Activated CD4-positive, alpha-beta T cell treated with anti-CD3 and anti-CD28 coated beads for 36 hours (primary cell): ENCODE data around the gene C1orf174. TPM values are rescaled to one million over a fixed set of nuclear protein-coding genes. Genes with fewer than 3 reads are reported as not detected.

Source experiments
- ATAC-seq: fragments of 200-7000 bp; cut with Tn5 transposase; one replicate; pipeline ENCODE4 v1.10.0; 2021; ENCODE audit warnings: mild to moderate bottlenecking, moderate library complexity
- CTCF ChIA-PET: fragments of 350-600 bp; sonication (Branson Sonifier 250); formaldehyde crosslinking; loops from one replicate; lab custom pipeline; 2021; ENCODE audit warnings: antibody characterized with exemption; lab: Charles Lee
- POLR2A ChIA-PET: fragments of 350-600 bp; sonication (Branson Sonifier 250); formaldehyde crosslinking; loops from one replicate; lab custom pipeline; 2021; ENCODE audit warnings: antibody characterized with exemption, inconsistent platforms; lab: Charles Lee
- DNase-seq: peaks from one replicate; pipeline ENCODE4 v3.0.0-alpha.2; 2020
- H3K27ac Mint-ChIP-seq: one replicate; pipeline ENCODE4 v1.8.0; 2021; ENCODE audit warnings: mixed read lengths
- H3K27me3 Mint-ChIP-seq: one replicate; pipeline ENCODE4 v1.8.0; 2021; ENCODE audit warnings: mixed read lengths
- H3K36me3 Mint-ChIP-seq: one replicate; pipeline ENCODE4 v1.8.0; 2021; ENCODE audit warnings: low read depth, mixed read lengths
- H3K4me1 Mint-ChIP-seq: one replicate; pipeline ENCODE4 v1.8.0; 2021; ENCODE audit warnings: mixed read lengths
- H3K4me3 Mint-ChIP-seq: one replicate; pipeline ENCODE4 v1.8.0; 2021; ENCODE audit warnings: mild to moderate bottlenecking, moderate library complexity, mixed read lengths
- H3K9me3 Mint-ChIP-seq: one replicate; pipeline ENCODE4 v1.8.0; 2021; ENCODE audit warnings: low read depth, mixed read lengths
- intact Hi-C, 2 experiments: fragments of 100-400 bp; cut with DNase I in 1 of 2; cut with micrococcal nuclease in 1 of 2; formaldehyde crosslinking; loops; one replicate each; pipeline versions ENCODE4 v1.14.2 to v1.15.1; 2022 to 2024; cut with DNase I, micrococcal nuclease
- total RNA-seq, 2 experiments: library from RNA; stranded (reverse); gene quantifications; one replicate each; pipeline ENCODE4 v1.2.3, GENCODE V29; 2021

C1orf174 gene
- total RNA-seq, 2 experiments from 2014 or later: 39.8 to 49.4 TPM

- H3K4me3 Mint-ChIP-seq: peak within 1 kb of the TSS; percentile 95
- no peaks in the 10 kb centered on the region for H3K27me3 Mint-ChIP-seq
- ChIA-PET POLR2A (interaction anchor here (1.1 to 1.7 kb wide), 2 partner anchors 43 to 61 kb away, joined by 4 read pairs; partner anchors contain the start of genes C1orf174 and LRRC47), CTCF (interaction anchor here (0.8 to 1.0 kb wide), 2 partner anchors 16 to 637 kb away, joined by 3 read pairs; no protein-coding TSS in a partner anchor)
- peaks cover 5% of the 10 kb centered on the region for H3K36me3 Mint-ChIP-seq
- no peaks in the 10 kb centered on the region for H3K9me3 Mint-ChIP-seq
- intact Hi-C loops: loop anchor here (1.0 to 10.0 kb wide), 9 partner anchors 34 to 1465 kb away; partner anchors contain the start of genes C1orf174 (in 2 of the 2), LRRC47 (in 2 of the 2), SMIM1 (in 2 of the 2) and MORN1 (in 1 of the 2)
- peaks cover 31% of the 10 kb centered on the region for H3K4me1 Mint-ChIP-seq
- peak; percentile 99 for ATAC-seq
- H3K27ac Mint-ChIP-seq: peak within 1 kb of the TSS; percentile 90
- DNase-seq: peak; percentile 97
Measured at GRCh38 chr1:3856923-3857790, 42.9 kb downstream of the C1orf174 start, which contains the start of the genes CEP104 and DFFB. TSS of gene CEP104 (minus strand) at chr1:3857211. CDS start at chr1:3852407, 4,804 bp downstream. TSS of gene DFFB (plus strand) at chr1:3857476. CDS start at chr1:3857604, 128 bp downstream.

- Mint-ChIP-seq H3K9me3 (no peaks in the 10 kb centered on the region), H3K27ac (no peak overlapping the region), H3K4me3 (no peak overlapping the region), H3K36me3 (peaks cover 8% of the 10 kb centered on the region), H3K27me3 (no peaks in the 10 kb centered on the region), H3K4me1 (peaks cover 18% of the 10 kb centered on the region)
- ChIA-PET CTCF (no interaction called here), POLR2A (no interaction called here)
- no peak for DNase-seq
- no peak for ATAC-seq
- intact Hi-C loops: loop anchor here in 1 of 2 experiments (10.0 kb wide), 1 partner anchor 1328 kb away; the partner anchor contains the start of gene PANK4
Measured at GRCh38 chr1:3852711-3853485, 47.2 kb downstream of the C1orf174 start.

- Mint-ChIP-seq H3K9me3 (no peaks in the 10 kb centered on the region), H3K27ac (no peak overlapping the region), H3K4me3 (no peak overlapping the region), H3K4me1 (peaks cover 18% of the 10 kb centered on the region), H3K27me3 (no peaks in the 10 kb centered on the region), H3K36me3 (peaks cover 10% of the 10 kb centered on the region)
- intact Hi-C loops: loop anchor here in 1 of 2 experiments (10.0 kb wide), 1 partner anchor 1327 kb away; the partner anchor contains the start of gene PANK4
- ATAC-seq (no peak), DNase-seq (no peak)
- POLR2A ChIA-PET: no interaction called here
- CTCF ChIA-PET: no interaction called here
Measured at GRCh38 chr1:3852091-3852490, 48.0 kb downstream of the C1orf174 start.

GRCh38 chr1:3851292-3851691 lies 48.8 kb downstream of the C1orf174 start:
- Mint-ChIP-seq H3K4me1 (peaks cover 17% of the 10 kb centered on the region), H3K9me3 (no peaks in the 10 kb centered on the region), H3K27ac (no peak overlapping the region), H3K4me3 (no peak overlapping the region), H3K36me3 (peaks cover 14% of the 10 kb centered on the region), H3K27me3 (no peaks in the 10 kb centered on the region)
- intact Hi-C loops: loop anchor here in 1 of 2 experiments (10.0 kb wide), 1 partner anchor 1326 kb away; the partner anchor contains the start of gene PANK4
- ChIA-PET CTCF (no interaction called here), POLR2A (no interaction called here)
- DNase-seq (no peak), ATAC-seq (no peak)

GRCh38 chr1:3850857-3851256 lies 49.2 kb downstream of the C1orf174 start:
- ATAC-seq: no peak
- no peaks in the 10 kb centered on the region for H3K9me3 Mint-ChIP-seq
- no peak overlapping the region for H3K27ac Mint-ChIP-seq
- intact Hi-C loops: loop anchor here in 1 of 2 experiments (10.0 kb wide), 1 partner anchor 1326 kb away; the partner anchor contains the start of gene PANK4
- no peaks in the 10 kb centered on the region for H3K27me3 Mint-ChIP-seq
- POLR2A ChIA-PET: no interaction called here
- H3K36me3 Mint-ChIP-seq: peaks cover 14% of the 10 kb centered on the region
- CTCF ChIA-PET: no interaction called here
- no peak overlapping the region for H3K4me3 Mint-ChIP-seq
- DNase-seq: no peak
- H3K4me1 Mint-ChIP-seq: peaks cover 13% of the 10 kb centered on the region

- H3K36me3 Mint-ChIP-seq: peaks cover 28% of the 10 kb centered on the region
- no peak for ATAC-seq
- no peaks in the 10 kb centered on the region for H3K9me3 Mint-ChIP-seq
- H3K4me3 Mint-ChIP-seq: no peak overlapping the region
- POLR2A ChIA-PET: no interaction called here
- CTCF ChIA-PET: no interaction called here
- no peak overlapping the region for H3K27ac Mint-ChIP-seq
- no peaks in the 10 kb centered on the region for H3K4me1 Mint-ChIP-seq
- intact Hi-C loops: no loop called here
- DNase-seq: no peak
- no peaks in the 10 kb centered on the region for H3K27me3 Mint-ChIP-seq
Measured at GRCh38 chr1:3847081-3847480, 53.0 kb downstream of the C1orf174 start.

GRCh38 chr1:3846541-3846940 lies 53.5 kb downstream of the C1orf174 start:
- peaks cover 28% of the 10 kb centered on the region for H3K36me3 Mint-ChIP-seq
- ChIA-PET CTCF (no interaction called here), POLR2A (no interaction called here)
- no peak for ATAC-seq
- intact Hi-C loops: no loop called here
- no peaks in the 10 kb centered on the region for H3K4me1 Mint-ChIP-seq
- DNase-seq: no peak
- H3K27me3 Mint-ChIP-seq: no peaks in the 10 kb centered on the region
- no peak overlapping the region for H3K27ac Mint-ChIP-seq
- no peak overlapping the region for H3K4me3 Mint-ChIP-seq
- H3K9me3 Mint-ChIP-seq: no peaks in the 10 kb centered on the region

GRCh38 chr1:3842912-3843311 lies 57.2 kb downstream of the C1orf174 start:
- ChIA-PET CTCF (no interaction called here), POLR2A (no interaction called here)
- no peak overlapping the region for H3K27ac Mint-ChIP-seq
- no peaks in the 10 kb centered on the region for H3K27me3 Mint-ChIP-seq
- no peak overlapping the region for H3K4me3 Mint-ChIP-seq
- peaks cover 1% of the 10 kb centered on the region for H3K9me3 Mint-ChIP-seq
- peaks cover 50% of the 10 kb centered on the region for H3K36me3 Mint-ChIP-seq
- intact Hi-C loops: no loop called here
- no peaks in the 10 kb centered on the region for H3K4me1 Mint-ChIP-seq
- DNase-seq (no peak), ATAC-seq (no peak)

- no peaks in the 10 kb centered on the region for H3K4me1 Mint-ChIP-seq
- no peak overlapping the region for H3K27ac Mint-ChIP-seq
- no peaks in the 10 kb centered on the region for H3K27me3 Mint-ChIP-seq
- ChIA-PET POLR2A (no interaction called here), CTCF (interaction anchor here (0.8 kb wide), 1 partner anchor 380 kb away, joined by 3 read pairs; no protein-coding TSS in a partner anchor)
- ATAC-seq: no peak
- no peak overlapping the region for H3K4me3 Mint-ChIP-seq
- intact Hi-C loops: no loop called here
- H3K36me3 Mint-ChIP-seq: peaks cover 54% of the 10 kb centered on the region
- peaks cover 8% of the 10 kb centered on the region for H3K9me3 Mint-ChIP-seq
- DNase-seq: no peak
Measured at GRCh38 chr1:3841491-3841890, 58.6 kb downstream of the C1orf174 start.
